ENCODE measurements around the gene VSIR. TPM values are rescaled to one million over a fixed set of nuclear protein-coding genes. Genes with fewer than 3 reads are reported as not detected.
A peak's percentile ranks its signal among the peaks of the same experiment; 100 is the strongest.

Gene VSIR
- total RNA-seq, 2 donors from 2014 or later: 41.2 to 42.8 TPM

DNA sequence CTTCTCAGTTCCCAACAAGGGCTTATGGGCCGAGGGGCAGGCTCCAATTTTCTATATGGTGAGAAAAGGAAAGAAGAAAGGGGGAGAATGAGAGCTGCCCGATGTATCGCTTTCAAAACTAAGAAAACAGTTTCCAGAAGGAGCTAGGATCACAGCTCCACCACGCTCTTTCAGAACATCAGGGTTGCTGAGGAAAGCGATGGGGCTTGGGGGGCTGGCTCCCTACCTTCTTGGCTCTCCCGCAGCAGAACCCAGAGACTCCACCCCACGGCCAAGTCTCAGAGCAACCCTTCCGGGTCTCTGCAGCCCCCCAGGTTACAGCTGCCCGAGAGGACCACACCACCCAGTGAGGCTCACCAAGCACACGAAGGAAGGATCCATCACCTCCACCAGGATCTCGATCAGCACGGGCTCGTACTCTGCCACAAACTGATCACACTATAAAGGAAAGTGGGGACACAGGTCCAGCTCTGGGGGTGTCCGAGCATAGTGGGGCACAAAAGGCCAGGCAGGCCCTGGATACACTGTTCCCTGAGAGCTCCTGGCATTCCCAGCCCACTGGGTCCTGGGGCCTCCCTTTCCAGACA, 45.4 kb upstream of the VSIR start:
- no peak overlapping the region for H3K27ac ChIP-seq

DNA sequence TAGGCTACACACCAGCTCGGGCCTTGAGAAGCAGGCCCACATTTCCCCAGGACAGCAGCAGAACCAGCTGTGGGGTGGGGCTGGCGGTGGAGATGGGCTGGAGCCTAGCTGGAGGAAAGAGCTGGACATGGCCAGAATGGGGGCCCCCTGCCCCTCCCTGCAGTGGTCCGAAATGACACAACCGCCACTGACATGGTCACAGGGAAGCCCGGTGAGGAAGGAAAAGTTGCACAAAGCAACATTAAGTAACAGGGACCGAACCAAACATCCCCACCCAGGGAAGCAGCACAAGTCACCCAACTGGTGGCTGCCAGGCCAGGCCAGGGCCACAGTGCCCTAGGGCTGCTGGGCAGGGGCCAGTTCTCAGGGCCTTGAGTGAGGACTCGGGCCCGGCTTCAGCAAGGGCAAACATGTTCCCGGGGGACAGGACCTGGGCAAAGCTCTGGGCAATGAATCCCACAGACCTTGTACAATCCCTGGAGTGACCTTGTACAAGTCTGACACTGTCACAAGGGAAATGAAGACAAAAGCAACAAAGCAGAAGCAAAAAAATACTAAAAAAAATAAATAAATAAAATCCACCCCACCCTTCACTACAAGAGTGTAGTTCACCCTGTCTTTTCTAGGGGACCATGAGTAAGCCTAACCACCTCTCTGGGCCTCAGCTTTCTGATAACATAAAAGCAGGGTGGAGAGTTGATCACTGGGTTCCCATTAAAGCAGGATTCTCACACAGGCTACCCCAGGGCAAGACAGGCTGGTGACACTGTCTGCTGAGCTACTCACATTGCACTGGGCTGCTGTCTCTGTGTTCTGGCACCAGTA, 44.7 kb upstream of the VSIR start:
- Histone ChIP-seq H3K27me3 (no peaks in the 10 kb centered on the region), H3K36me3 (peaks cover 14% of the 10 kb centered on the region), H3K4me1 (no peaks in the 10 kb centered on the region), H3K27ac (no peak overlapping the region), H3K4me3 (no peak overlapping the region), H3K9ac (ENCODE audit: low read depth in 2 of 2, low read length in 2 of 2) (no peak overlapping the region), H3K9me3 (no peaks in the 10 kb centered on the region)
- intact Hi-C loops (cut with DNase I): loop anchor here (10.0 kb wide), 2 partner anchors 113 to 433 kb away; no protein-coding TSS in a partner anchor
- TF ChIP-seq, protein P1, sequence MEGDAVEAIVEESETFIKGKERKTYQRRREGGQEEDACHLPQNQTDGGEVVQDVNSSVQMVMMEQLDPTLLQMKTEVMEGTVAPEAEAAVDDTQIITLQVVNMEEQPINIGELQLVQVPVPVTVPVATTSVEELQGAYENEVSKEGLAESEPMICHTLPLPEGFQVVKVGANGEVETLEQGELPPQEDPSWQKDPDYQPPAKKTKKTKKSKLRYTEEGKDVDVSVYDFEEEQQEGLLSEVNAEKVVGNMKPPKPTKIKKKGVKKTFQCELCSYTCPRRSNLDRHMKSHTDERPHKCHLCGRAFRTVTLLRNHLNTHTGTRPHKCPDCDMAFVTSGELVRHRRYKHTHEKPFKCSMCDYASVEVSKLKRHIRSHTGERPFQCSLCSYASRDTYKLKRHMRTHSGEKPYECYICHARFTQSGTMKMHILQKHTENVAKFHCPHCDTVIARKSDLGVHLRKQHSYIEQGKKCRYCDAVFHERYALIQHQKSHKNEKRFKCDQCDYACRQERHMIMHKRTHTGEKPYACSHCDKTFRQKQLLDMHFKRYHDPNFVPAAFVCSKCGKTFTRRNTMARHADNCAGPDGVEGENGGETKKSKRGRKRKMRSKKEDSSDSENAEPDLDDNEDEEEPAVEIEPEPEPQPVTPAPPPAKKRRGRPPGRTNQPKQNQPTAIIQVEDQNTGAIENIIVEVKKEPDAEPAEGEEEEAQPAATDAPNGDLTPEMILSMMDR (IDR thresholded peaks at IDR 0.05): no peak
- no peak for DNase-seq

More for the DNA sequence above, 45.4 kb upstream of the VSIR start:
- Histone ChIP-seq H3K4me3 (no peak overlapping the region), H3K9ac (ENCODE audit: low read depth in 2 of 2, low read length in 2 of 2) (no peak overlapping the region), H3K4me1 (no peaks in the 10 kb centered on the region), H3K36me3 (peaks cover 17% of the 10 kb centered on the region), H3K9me3 (no peaks in the 10 kb centered on the region), H3K27me3 (no peaks in the 10 kb centered on the region)
- intact Hi-C loops (cut with DNase I): loop anchor here (10.0 kb wide), 2 partner anchors 114 to 434 kb away; no protein-coding TSS in a partner anchor
- no peak for DNase-seq
- TF ChIP-seq, protein P1 (IDR thresholded peaks at IDR 0.05): no peak

DNA sequence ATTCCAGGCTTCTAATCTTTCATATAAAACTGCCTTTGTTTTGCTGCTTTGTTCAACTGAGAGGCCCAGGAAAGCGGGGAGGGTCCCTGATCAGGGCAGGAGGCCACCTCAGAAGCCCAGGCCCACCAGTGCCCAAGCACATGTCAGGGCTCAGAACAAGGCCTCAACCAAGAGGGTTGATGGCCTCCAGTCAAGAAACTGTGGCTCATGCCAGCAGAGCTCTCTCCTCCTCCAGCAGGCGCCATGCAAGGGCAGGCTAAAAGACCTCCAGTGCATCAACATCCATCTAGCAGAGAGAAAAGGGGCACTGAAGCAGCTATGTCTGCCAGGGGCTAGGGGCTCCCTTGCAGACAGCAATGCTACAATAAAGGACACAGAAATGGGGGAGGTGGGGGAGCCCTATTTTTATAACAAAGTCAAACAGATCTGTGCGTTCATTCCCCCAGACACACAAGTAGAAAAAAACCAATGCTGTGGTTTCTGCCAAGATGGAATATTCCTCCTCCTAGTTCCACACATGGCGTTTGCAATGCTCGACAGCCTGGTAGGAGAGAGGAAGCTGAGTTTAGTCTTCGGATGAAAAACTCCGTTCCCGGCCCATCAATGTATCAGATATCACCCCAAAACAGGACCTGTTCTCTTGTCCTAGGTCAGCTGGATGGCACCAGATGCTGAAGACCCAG, 43.8 kb upstream of the VSIR start:
- H3K36me3 ChIP-seq: peaks cover 14% of the 10 kb centered on the region
- H3K4me1 ChIP-seq: no peaks in the 10 kb centered on the region
- no peaks in the 10 kb centered on the region for H3K27me3 ChIP-seq
- no peak overlapping the region for H3K27ac ChIP-seq
- no peaks in the 10 kb centered on the region for H3K9me3 ChIP-seq
- H3K9ac ChIP-seq (ENCODE audit: low read depth in 2 of 2, low read length in 2 of 2): no peak overlapping the region
- H3K4me3 ChIP-seq: no peak overlapping the region
- DNase-seq: no peak
- intact Hi-C loops (cut with DNase I): loop anchor here (10.0 kb wide), 2 partner anchors 112 to 432 kb away; no protein-coding TSS in a partner anchor
- TF ChIP-seq, protein P1 (IDR thresholded peaks at IDR 0.05): no peak

DNA sequence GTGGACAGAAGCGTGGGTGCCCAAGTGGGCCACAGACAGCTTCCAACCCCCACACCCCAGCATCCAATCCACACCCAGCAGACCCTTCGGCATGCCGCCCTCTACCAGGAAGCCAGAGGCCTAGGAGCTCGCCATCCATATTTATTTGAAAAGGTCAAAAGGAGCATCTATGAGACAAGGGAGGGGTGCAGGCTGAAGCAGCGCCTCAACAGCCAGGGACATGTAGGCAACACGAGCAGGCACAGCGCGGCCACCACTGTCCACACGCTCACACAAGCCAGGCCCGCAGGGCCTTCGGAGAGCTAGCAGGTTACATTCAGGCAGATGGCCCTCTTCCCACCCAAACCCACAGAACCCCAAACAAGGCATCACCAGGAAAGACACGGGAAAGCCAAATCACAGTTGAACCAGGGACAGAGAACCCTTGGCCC, 43.1 kb upstream of the VSIR start:
- H3K36me3 ChIP-seq: peaks cover 14% of the 10 kb centered on the region
- H3K27me3 ChIP-seq: no peaks in the 10 kb centered on the region
- H3K4me1 ChIP-seq: no peaks in the 10 kb centered on the region
- TF ChIP-seq, protein P1 (IDR thresholded peaks at IDR 0.05): no peak
- H3K4me3 ChIP-seq: no peak overlapping the region
- DNase-seq: no peak
- H3K9me3 ChIP-seq: no peaks in the 10 kb centered on the region
- H3K9ac ChIP-seq (ENCODE audit: low read depth in 2 of 2, low read length in 2 of 2): no peak overlapping the region
- intact Hi-C loops (cut with DNase I): loop anchor here (10.0 kb wide), 2 partner anchors 112 to 432 kb away; no protein-coding TSS in a partner anchor
- no peak overlapping the region for H3K27ac ChIP-seq

DNA sequence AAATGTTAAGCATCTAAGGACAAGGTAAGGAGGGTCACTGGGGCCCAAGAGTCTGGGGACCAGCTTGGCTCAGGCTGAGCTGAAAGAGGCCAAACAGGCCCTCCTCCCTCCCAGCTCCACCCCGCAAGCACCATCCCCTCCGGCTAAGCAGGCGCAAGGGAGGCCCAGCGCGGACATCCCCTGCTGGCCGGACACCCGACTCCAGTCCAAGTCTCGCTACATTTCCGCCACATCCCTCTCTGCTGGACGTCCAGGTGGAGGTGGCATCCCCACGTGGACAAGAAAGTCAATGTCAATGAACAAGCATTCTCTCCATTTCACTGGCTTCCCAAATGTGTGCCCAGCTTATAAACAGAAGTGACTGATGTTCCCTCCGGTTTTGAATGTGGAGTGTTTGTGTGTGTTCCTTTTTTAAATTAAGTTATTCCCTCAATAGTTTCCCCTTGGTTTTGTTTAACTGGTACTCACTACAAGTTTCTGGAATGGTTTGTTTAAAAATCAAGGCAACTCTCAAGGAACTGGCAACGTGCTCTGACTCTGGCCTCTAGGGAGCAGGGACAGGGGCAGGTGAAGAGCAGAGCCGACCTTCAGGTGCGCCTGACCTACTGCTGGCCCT, 42.3 kb upstream of the VSIR start:
- DNase-seq: peak; percentile 15
- TF ChIP-seq, protein P1 (IDR thresholded peaks at IDR 0.05): no peak
- Histone ChIP-seq H3K9me3 (no peaks in the 10 kb centered on the region), H3K4me1 (no peaks in the 10 kb centered on the region), H3K9ac (ENCODE audit: low read depth in 2 of 2, low read length in 2 of 2) (no peak overlapping the region), H3K36me3 (peaks cover 14% of the 10 kb centered on the region), H3K27me3 (no peaks in the 10 kb centered on the region), H3K4me3 (no peak overlapping the region), H3K27ac (no peak overlapping the region)
- intact Hi-C loops (cut with DNase I): loop anchor here (10.0 kb wide), 2 partner anchors 111 to 431 kb away; no protein-coding TSS in a partner anchor

Measured in colonic mucosa (tissue), 4 donors.